Heart left ventricle (tissue), 13 donors: Measurements from ENCODE around the gene ZC3H12C.

Source experiments
- POLR2A ChIP-seq, 2 donors: fragments of 450-650 bp; IDR thresholded peaks; one replicate each; pipeline ENCODE4 v1.6.1; 2017; ENCODE audit warnings: antibody characterized with exemption in 2 of 2, mild to moderate bottlenecking in 2 of 2, moderate library complexity in 2 of 2
- TF ChIP-seq, protein P1 (sequence below), 12 donors: fragments of 200-600 bp; sonication (generic) in 4 of 12; IDR thresholded peaks; one replicate each; pipeline versions ENCODE4 v1.5.0 to v1.8.0; 2018 to 2022; ENCODE audit warnings: antibody characterized with exemption in 12 of 12, mild to moderate bottlenecking in 5 of 12
- donor health status: ischemic (EF 13 %, LVEDD 7.1; RV severe dilation, severe dysfunction).
- donor health status: DM: no; HTN: yes; CAD: no.
- donor health status: DM: no; HTN: no; CAD: no.
- donor health status: ischemic (EF 25% LVEDD 6.9; RV normal size, moderate dysfunction).
- donor health status: ischemic (EF 25% LVEDD 5.7; RV mildly dilated, moderate dysfunction).
- donor health status: ischemic (EF 35%, LVEDD 5.7; RV mildly dilated, moderate dysfunction).
- donor health status: nonischemic (EF 11% LVEDD 7.7; RV severe dilation, severe dysfunction).
- donor health status: DM: yes; HTN: yes; CAD: no.
- donor health status: PGD.
- donor health status: ischemic (EF 29% LVEDD 5.4; RV normal size, mild dysfunction).
- donor health status: nonischemic (EF 23%, LVEDD 6.1; RV moderate dilation, normal function).

GRCh38 chr11:110159476-110159875 lies 66.3 kb downstream of the ZC3H12C start:
- TF ChIP-seq, protein P1, sequence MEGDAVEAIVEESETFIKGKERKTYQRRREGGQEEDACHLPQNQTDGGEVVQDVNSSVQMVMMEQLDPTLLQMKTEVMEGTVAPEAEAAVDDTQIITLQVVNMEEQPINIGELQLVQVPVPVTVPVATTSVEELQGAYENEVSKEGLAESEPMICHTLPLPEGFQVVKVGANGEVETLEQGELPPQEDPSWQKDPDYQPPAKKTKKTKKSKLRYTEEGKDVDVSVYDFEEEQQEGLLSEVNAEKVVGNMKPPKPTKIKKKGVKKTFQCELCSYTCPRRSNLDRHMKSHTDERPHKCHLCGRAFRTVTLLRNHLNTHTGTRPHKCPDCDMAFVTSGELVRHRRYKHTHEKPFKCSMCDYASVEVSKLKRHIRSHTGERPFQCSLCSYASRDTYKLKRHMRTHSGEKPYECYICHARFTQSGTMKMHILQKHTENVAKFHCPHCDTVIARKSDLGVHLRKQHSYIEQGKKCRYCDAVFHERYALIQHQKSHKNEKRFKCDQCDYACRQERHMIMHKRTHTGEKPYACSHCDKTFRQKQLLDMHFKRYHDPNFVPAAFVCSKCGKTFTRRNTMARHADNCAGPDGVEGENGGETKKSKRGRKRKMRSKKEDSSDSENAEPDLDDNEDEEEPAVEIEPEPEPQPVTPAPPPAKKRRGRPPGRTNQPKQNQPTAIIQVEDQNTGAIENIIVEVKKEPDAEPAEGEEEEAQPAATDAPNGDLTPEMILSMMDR (IDR thresholded peaks at IDR 0.05) = no peak
- TF ChIP-seq POLR2A (IDR thresholded peaks at IDR 0.05) = no peak
